ENCODE measurements around the gene ANKAR.

DNA sequence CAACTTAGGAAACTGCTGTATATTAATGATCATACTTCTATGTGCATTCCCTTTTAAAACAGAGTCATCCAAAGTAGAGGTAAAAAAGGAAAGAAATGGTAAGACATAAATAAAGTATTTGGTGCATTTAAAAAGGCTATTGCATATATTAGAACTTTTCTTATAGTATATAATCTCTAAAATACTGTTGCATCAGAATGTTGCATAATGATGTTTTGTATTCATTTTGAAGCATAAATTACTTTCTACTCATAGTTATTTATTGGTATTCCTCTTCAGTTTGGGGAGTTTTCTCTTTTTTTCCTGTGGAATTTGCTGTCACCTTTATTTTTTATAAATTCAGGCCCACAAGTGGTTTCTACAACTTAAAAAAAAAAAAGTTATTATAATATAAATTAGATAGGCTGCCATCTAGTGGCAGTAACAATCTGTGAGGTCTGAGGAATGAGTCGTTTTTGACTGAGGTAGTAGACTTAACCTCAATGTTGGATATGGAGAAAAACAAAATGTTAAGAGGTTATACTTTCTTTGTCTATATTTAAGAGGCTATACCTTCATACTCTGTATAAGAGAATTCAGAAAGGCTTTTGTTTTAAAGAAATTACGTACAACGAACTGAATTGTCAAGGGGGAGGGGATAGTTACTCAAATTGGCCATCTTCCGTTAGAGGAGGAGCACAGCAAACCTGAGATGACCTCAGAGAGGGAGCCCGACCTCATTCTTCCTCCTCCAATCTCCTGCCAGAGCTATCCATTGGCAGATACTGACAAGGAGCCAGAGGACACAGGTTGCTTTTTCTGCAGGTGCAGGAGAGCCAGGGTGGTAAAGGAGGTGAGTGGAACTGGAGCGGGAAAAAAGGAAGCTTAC is 23.8 kb downstream of the ANKAR start:
- TF ChIP-seq, protein P1, sequence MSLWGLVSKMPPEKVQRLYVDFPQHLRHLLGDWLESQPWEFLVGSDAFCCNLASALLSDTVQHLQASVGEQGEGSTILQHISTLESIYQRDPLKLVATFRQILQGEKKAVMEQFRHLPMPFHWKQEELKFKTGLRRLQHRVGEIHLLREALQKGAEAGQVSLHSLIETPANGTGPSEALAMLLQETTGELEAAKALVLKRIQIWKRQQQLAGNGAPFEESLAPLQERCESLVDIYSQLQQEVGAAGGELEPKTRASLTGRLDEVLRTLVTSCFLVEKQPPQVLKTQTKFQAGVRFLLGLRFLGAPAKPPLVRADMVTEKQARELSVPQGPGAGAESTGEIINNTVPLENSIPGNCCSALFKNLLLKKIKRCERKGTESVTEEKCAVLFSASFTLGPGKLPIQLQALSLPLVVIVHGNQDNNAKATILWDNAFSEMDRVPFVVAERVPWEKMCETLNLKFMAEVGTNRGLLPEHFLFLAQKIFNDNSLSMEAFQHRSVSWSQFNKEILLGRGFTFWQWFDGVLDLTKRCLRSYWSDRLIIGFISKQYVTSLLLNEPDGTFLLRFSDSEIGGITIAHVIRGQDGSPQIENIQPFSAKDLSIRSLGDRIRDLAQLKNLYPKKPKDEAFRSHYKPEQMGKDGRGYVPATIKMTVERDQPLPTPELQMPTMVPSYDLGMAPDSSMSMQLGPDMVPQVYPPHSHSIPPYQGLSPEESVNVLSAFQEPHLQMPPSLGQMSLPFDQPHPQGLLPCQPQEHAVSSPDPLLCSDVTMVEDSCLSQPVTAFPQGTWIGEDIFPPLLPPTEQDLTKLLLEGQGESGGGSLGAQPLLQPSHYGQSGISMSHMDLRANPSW (CRISPR knock-in tag; conservative IDR thresholded peaks at IDR 0.05; ENCODE audit: low read depth): no peak
- no peak for TF ChIP-seq FOXP1 (CRISPR knock-in tag; IDR thresholded peaks at IDR 0.05; ENCODE audit: borderline replicate concordance)
- TF ChIP-seq, protein P2, sequence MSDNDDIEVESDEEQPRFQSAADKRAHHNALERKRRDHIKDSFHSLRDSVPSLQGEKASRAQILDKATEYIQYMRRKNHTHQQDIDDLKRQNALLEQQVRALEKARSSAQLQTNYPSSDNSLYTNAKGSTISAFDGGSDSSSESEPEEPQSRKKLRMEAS (CRISPR knock-in tag; IDR thresholded peaks at IDR 0.05): no peak
- TF ChIP-seq, protein P3, sequence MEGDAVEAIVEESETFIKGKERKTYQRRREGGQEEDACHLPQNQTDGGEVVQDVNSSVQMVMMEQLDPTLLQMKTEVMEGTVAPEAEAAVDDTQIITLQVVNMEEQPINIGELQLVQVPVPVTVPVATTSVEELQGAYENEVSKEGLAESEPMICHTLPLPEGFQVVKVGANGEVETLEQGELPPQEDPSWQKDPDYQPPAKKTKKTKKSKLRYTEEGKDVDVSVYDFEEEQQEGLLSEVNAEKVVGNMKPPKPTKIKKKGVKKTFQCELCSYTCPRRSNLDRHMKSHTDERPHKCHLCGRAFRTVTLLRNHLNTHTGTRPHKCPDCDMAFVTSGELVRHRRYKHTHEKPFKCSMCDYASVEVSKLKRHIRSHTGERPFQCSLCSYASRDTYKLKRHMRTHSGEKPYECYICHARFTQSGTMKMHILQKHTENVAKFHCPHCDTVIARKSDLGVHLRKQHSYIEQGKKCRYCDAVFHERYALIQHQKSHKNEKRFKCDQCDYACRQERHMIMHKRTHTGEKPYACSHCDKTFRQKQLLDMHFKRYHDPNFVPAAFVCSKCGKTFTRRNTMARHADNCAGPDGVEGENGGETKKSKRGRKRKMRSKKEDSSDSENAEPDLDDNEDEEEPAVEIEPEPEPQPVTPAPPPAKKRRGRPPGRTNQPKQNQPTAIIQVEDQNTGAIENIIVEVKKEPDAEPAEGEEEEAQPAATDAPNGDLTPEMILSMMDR (IDR thresholded peaks at IDR 0.05): peak; percentile 12; the same call in 1 of the 2 replicates
- TF ChIP-seq, protein P4, sequence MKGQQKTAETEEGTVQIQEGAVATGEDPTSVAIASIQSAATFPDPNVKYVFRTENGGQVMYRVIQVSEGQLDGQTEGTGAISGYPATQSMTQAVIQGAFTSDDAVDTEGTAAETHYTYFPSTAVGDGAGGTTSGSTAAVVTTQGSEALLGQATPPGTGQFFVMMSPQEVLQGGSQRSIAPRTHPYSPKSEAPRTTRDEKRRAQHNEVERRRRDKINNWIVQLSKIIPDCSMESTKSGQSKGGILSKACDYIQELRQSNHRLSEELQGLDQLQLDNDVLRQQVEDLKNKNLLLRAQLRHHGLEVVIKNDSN (CRISPR knock-in tag; IDR thresholded peaks at IDR 0.05): no peak
- TF ChIP-seq, protein P5, sequence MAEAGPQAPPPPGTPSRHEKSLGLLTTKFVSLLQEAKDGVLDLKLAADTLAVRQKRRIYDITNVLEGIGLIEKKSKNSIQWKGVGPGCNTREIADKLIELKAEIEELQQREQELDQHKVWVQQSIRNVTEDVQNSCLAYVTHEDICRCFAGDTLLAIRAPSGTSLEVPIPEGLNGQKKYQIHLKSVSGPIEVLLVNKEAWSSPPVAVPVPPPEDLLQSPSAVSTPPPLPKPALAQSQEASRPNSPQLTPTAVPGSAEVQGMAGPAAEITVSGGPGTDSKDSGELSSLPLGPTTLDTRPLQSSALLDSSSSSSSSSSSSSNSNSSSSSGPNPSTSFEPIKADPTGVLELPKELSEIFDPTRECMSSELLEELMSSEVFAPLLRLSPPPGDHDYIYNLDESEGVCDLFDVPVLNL (CRISPR knock-in tag; IDR thresholded peaks at IDR 0.05; ENCODE audit: borderline replicate concordance, low read depth): no peak
- no peak for TF ChIP-seq CREM (CRISPR knock-in tag; IDR thresholded peaks at IDR 0.05)
- TF ChIP-seq MYBL2 (CRISPR knock-in tag; IDR thresholded peaks at IDR 0.05): no peak
- TF ChIP-seq, protein P6, sequence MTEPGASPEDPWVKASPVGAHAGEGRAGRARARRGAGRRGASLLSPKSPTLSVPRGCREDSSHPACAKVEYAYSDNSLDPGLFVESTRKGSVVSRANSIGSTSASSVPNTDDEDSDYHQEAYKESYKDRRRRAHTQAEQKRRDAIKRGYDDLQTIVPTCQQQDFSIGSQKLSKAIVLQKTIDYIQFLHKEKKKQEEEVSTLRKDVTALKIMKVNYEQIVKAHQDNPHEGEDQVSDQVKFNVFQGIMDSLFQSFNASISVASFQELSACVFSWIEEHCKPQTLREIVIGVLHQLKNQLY (CRISPR knock-in tag; IDR thresholded peaks at IDR 0.05): no peak
- no peak for TF ChIP-seq MXD4 (CRISPR knock-in tag; IDR thresholded peaks at IDR 0.05; ENCODE audit: borderline replicate concordance)
- TF ChIP-seq ZNF121 (CRISPR knock-in tag; IDR thresholded peaks at IDR 0.05): no peak
- no peak for TF ChIP-seq ZNF138 (CRISPR knock-in tag; conservative IDR thresholded peaks at IDR 0.05)
- no peak for TF ChIP-seq NR2C2 (CRISPR knock-in tag; IDR thresholded peaks at IDR 0.05)

All from WTC11 (cell line).